Measurements from ENCODE around the gene DCC.

DNA sequence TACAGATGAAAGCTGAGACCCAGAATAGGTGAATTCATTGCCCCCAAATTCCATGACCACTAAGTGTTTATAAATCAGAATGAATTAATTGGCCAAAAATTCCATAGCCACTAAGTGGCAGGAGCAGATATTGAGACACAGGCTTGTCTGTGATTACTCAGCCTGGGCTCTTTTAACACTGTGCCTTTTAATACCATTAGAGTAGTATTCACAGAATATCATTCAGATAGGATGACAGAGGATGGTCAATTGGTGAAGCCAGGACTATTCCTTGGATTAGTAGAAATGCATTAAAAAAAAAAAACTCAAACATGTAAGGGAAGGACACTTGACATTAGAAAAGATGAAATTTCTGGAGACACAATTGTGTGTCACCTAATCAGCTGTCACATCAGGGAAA lies 698.6 kb downstream of the DCC start:
- TF ChIP-seq, protein P1, sequence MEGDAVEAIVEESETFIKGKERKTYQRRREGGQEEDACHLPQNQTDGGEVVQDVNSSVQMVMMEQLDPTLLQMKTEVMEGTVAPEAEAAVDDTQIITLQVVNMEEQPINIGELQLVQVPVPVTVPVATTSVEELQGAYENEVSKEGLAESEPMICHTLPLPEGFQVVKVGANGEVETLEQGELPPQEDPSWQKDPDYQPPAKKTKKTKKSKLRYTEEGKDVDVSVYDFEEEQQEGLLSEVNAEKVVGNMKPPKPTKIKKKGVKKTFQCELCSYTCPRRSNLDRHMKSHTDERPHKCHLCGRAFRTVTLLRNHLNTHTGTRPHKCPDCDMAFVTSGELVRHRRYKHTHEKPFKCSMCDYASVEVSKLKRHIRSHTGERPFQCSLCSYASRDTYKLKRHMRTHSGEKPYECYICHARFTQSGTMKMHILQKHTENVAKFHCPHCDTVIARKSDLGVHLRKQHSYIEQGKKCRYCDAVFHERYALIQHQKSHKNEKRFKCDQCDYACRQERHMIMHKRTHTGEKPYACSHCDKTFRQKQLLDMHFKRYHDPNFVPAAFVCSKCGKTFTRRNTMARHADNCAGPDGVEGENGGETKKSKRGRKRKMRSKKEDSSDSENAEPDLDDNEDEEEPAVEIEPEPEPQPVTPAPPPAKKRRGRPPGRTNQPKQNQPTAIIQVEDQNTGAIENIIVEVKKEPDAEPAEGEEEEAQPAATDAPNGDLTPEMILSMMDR (IDR thresholded peaks at IDR 0.05; ENCODE audit: low read depth, low read length, poor library complexity, severe bottlenecking) = no peak
- no peak for TF ChIP-seq EZH2phosphoT487 (IDR thresholded peaks at IDR 0.05; ENCODE audit: borderline replicate concordance, low read length)
